Mucosa of descending colon (tissue), 3 donors: ENCODE data around the gene AXIN2. TPM values are rescaled to one million over a fixed set of nuclear protein-coding genes. Genes with fewer than 3 reads are reported as not detected.

ENCODE experiments used
- ATAC-seq: fragments of 200-7000 bp; cut with Tn5 transposase; one replicate; pipeline ENCODE4 v1.9.1; 2020; ENCODE audit warnings: mild to moderate bottlenecking, moderate library complexity
- DNase-seq, 3 donors: peaks; one replicate each; pipeline ENCODE4 v3.0.0-alpha.2; 2020
- H3K36me3 ChIP-seq: fragments of 200-600 bp; one replicate; pipeline ENCODE4 v1.8.0; 2021; ENCODE audit warnings: low read depth, mild to moderate bottlenecking
- H3K4me1 ChIP-seq: fragments of 200-600 bp; one replicate; pipeline ENCODE4 v1.8.0; 2021; ENCODE audit warnings: low read depth, mild to moderate bottlenecking
- H3K4me3 ChIP-seq: fragments of 200-600 bp; one replicate; pipeline ENCODE4 v1.8.0; 2021; ENCODE audit warnings: mild to moderate bottlenecking
- H3K9me3 ChIP-seq: fragments of 200-600 bp; one replicate; pipeline ENCODE4 v1.8.0; 2021; ENCODE audit warnings: mild to moderate bottlenecking
- CTCF ChIP-seq: fragments of 200-600 bp; IDR thresholded peaks from one replicate; pipeline ENCODE4 v1.8.0; 2022; ENCODE audit warnings: antibody characterized with exemption, mild to moderate bottlenecking
- intact Hi-C, 2 donors: fragments of 100-400 bp; cut with DNase I in 1 of 2; cut with micrococcal nuclease in 1 of 2; formaldehyde crosslinking; loops; one replicate each; pipeline versions ENCODE4 v1.11.0 to v1.11.1; 2022; cut with DNase I, micrococcal nuclease
- total RNA-seq, 3 donors: library from RNA; stranded (reverse); fragmentation: NEBNext Ultra II Directional in 2 of 3; extraction: Animal tissue kit (Norgen Biotek cat#: 25700) in 2 of 3; gene quantifications; one replicate each; pipeline versions ENCODE4 v1.2.1 to v1.2.4, GENCODE V29; 2021 to 2023
- donor health status: DM: no; HTN: no; CAD: no; lungs with moderate emphysema.
- donor health status: DM: no; HTN: no; CAD: no.
- donor health status: DM: no; HTN: yes; CAD: no.

AXIN2 gene
- total RNA-seq, 3 donors from 2014 or later = 27.6 to 63.3 (median 39.3) TPM

DNA sequence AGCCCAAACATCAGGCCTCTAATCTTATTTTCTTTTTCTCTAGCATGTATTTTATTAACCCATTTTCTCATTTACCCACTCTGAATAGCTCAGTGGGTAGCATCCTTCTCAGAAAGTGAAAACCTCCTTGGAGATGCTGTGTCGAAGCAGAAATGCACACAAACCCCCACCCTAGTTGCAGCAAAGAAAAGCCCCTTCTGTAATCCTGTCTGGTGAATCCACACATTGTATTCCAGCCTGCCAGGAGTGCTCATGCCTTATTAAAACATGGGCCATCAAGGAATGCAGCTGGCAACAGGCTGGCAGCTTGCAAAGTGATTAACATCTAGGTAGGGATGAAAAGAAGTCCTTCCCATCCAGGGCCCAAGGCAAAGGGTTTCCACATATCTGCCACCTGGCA, 39.7 kb upstream of the AXIN2 start:
- Histone ChIP-seq H3K9me3 (no peaks in the 10 kb centered on the region), H3K4me3 (no peak overlapping the region), H3K36me3 (no peaks in the 10 kb centered on the region), H3K4me1 (no peaks in the 10 kb centered on the region)
- ATAC-seq (no peak), DNase-seq (no peak)
- TF ChIP-seq CTCF = no peak
- intact Hi-C loops = no loop called here

GRCh38 chr17:65600518-65600917, 39.1 kb upstream of the AXIN2 start:
- Histone ChIP-seq H3K4me1 (no peaks in the 10 kb centered on the region), H3K4me3 (no peak overlapping the region), H3K36me3 (no peaks in the 10 kb centered on the region), H3K9me3 (no peaks in the 10 kb centered on the region)
- ATAC-seq (no peak), DNase-seq (no peak)
- intact Hi-C loops = no loop called here
- no peak for TF ChIP-seq CTCF

DNA sequence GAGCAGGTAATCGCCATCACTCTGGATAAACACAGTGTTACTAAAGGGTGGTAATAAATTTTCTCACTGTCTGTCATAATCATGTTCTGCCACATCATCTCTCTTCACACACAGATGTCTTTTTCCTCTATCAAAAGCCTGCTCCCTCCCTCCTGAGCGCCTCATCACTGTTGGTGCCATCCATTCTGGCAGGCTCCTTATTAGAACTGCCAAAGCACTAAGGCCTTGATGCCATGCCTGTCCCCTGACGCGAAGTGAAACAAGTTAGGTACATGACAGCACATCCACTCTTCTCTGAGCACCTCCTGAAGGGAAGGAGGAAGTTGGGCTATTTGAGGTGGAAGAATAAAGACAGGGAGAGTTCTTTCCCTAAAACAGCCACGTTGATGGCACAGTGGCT, 38.2 kb upstream of the AXIN2 start:
- intact Hi-C loops = no loop called here
- TF ChIP-seq CTCF = no peak
- no peaks in the 10 kb centered on the region for H3K4me1 ChIP-seq
- no peak overlapping the region for H3K4me3 ChIP-seq
- H3K36me3 ChIP-seq = no peaks in the 10 kb centered on the region
- DNase-seq (no peak), ATAC-seq (no peak)
- H3K9me3 ChIP-seq = no peaks in the 10 kb centered on the region

GRCh38 chr17:65598746-65599145, 37.3 kb upstream of the AXIN2 start:
- intact Hi-C loops = no loop called here
- Histone ChIP-seq H3K36me3 (no peaks in the 10 kb centered on the region), H3K4me3 (no peak overlapping the region), H3K9me3 (no peaks in the 10 kb centered on the region), H3K4me1 (no peaks in the 10 kb centered on the region)
- no peak for TF ChIP-seq CTCF
- no peak for ATAC-seq
- DNase-seq = no peak

DNA sequence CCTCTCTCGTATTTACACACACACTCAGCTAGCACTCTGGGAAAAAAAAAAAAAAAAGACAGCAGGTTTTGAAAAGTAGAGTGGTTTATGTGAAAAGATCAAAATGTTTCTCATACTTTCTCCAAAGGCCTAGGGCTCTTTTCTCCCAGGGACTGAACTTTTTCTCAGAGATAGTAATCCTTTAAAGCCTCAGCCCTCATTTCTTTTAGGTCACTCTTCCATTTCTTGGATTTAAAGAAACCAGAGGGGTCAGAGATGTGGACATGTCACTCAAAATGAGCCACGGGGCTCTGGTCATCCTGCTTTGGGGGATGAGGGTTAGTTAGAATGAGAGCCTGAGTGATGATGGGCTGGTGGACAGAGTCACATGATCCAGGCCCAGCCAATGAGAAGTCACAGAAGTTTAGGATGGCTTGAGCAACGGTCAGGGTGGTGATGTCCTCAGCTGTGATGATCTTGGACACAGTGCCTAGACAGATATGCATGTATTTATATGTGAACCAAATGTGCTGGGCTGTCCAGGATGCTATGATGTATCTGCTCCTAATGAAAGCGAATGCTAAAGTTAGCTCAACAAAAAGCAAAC, 33.7 kb upstream of the AXIN2 start:
- TF ChIP-seq CTCF = no peak
- no peaks in the 10 kb centered on the region for H3K9me3 ChIP-seq
- intact Hi-C loops = no loop called here
- DNase-seq (no peak), ATAC-seq (no peak)
- H3K36me3 ChIP-seq = no peaks in the 10 kb centered on the region
- H3K4me1 ChIP-seq = no peaks in the 10 kb centered on the region
- no peak overlapping the region for H3K4me3 ChIP-seq
